A549 (cell line): ENCODE measurements around the gene VPS35L.

Experiments used
- FOSL2 ChIP-seq, 2 experiments: fragments of 450-650 bp in 1 of 2; fragments of >200 bp in 1 of 2; sonication (Bioruptor Twin) in 1 of 2; formaldehyde crosslinking; IDR thresholded peaks; 2 replicates each; pipeline versions ENCODE4 v1.5.0 to v1.6.1; 2016 to 2020; ENCODE audit warnings: mild to moderate bottlenecking in 1 of 2, moderate library complexity in 1 of 2
- MAFK ChIP-seq: fragments of 450-650 bp; IDR thresholded peaks from 2 replicates; pipeline ENCODE4 v1.6.1; 2014; ENCODE audit not compliant: partially characterized antibody
- MYC ChIP-seq: IDR thresholded peaks from 2 replicates; pipeline ENCODE4 v1.6.1; 2012; ENCODE audit warnings: mild to moderate bottlenecking, inconsistent platforms, low read length, improper control_type of control experiment, borderline replicate concordance
- SMC3 ChIP-seq: fragments of >200 bp; sonication (Bioruptor Twin); formaldehyde crosslinking; IDR thresholded peaks from 3 replicates; pipeline ENCODE4 v1.6.1; 2018; ENCODE audit warnings: inconsistent platforms

- TF ChIP-seq FOSL2 (IDR thresholded peaks at IDR 0.05) (no peak), FOSL2 (CRISPR knock-in tag; IDR thresholded peaks at IDR 0.05) (no peak), MYC (no peak), MAFK (no peak), SMC3 (no peak)
Measured at GRCh38 chr16:19709381-19710136, 154.1 kb downstream of the VPS35L start.
